Umbilical cord (tissue), 2 donors: ENCODE data around the gene CRYBB3. TPM values are rescaled to one million over a fixed set of nuclear protein-coding genes. Genes with fewer than 3 reads are reported as not detected.
"Not testable (repeated sequence)": the region's sequence is repeated elsewhere in the genome, so short reads cannot be mapped to it uniquely, and the experiment has no call there.

Experiments used
- DNase-seq: peaks from one replicate; pipeline ENCODE4 v3.0.0-alpha.2; 2015; ENCODE audit warnings: low spot score
- total RNA-seq: library from RNA; depleted of rRNA; stranded (reverse); fragments of >200 nt; gene quantifications from one replicate; pipeline ENCODE4 v1.2.3, GENCODE V29; 2014; ENCODE audit warnings: low replicate concordance; ENCODE audit not compliant: insufficient read depth

The CRYBB3 gene
- total RNA-seq, 1 donor from 2014 or later: not detected

DNA sequence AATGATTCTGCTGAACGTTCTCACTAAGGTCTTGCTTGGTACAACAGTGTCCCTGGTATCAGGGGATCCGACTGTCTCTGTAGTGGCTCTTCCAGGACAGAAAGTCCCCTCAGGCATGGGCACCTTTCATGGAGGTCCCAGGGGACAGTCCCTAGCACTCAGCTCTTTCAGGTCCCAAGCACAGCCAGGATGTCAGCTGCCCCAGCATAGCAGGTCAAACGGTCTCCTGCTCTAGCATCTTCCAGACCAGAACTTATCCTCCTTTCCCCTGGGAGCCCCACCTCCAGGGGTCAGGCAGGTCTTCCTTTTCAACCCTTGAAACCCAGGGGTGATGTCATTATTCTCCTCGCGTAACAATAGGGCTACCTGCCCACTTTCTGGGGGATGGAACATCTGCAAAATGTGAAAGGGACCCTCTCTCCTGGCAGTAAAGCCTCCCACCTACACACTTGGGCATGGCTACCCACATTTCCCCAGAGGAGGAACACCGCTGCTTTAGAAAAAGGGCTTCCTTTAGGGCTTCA is 24.7 kb upstream of the CRYBB3 start:
- no peak for DNase-seq

DNA sequence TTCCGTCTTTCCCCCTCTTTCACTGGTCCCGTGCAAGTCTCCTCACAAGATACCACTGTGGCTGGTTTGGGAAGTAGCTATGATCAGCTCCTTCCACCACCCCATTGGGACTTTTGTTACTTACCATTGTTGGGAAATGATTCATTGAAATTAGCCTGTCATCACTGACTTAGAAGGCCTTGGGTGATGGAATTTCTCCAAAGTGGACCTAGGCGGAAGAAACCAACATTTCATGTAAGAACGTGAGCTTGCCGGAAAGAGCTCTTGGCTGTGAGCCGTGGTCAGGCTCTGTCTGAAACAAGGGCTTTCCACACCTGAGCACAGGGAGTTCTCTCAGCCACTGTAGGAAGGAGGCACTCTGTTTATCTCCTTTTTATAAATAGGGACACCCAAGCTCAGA is 23.5 kb upstream of the CRYBB3 start:
- no peak for DNase-seq

DNA sequence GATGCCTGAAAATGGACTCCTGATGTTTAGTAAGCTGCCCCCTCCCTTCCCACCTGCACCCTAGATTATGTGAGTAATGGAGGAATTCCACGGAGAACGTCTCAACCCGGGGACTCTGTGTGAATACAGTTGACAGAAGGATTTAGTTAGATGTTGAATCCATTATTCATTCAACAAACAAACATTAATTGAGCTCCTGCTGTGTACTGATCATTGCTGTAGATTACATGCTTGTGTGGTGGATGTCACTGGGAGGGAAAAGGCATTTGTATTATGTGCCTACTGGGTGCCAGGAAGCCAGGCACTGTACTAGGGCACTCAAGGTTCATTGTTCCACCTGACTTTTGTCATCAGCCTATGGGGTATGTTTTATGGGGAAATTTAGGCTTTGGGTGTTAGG is 22.9 kb upstream of the CRYBB3 start:
- DNase-seq: no peak

DNA sequence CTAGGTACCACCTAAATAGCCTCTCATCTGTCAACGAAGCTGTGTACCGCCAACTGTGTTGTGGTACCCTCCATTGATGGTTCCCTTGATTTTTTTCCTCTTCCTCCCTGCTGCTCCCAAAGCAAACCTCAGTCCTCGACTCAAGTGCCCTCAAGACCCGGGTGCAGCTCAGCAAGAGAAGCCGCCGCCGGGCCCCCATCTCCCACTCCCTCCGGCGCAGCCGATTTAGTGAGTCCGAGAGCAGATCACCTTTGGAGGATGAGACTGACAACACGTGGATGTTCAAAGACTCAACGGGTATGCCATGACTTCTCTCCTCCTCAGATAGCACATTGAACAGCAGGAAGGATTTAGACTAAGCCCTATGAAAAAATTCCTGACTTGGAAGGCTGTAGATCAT is 22.4 kb upstream of the CRYBB3 start:
- no peak for DNase-seq

DNA sequence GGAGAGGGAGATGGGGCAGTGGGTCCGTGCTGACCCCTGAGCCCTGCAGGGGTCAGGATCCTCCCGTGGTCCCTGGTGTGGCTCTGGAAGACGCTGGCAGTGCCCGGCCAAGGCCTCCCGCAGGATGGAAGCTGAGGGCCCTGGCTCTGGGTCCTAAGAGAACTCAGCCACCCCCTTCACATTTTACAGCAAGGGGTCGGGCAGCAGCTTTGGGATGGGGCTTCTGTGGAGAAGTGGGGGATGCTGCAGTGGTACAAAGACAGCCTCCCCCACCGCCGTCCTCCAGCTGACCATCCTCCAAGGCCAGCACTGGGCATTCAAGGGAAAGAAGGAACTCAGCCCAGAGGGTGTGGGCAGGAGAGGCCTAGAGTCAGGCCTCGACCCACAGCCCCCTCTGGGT is 21.8 kb upstream of the CRYBB3 start:
- no peak for DNase-seq

DNA sequence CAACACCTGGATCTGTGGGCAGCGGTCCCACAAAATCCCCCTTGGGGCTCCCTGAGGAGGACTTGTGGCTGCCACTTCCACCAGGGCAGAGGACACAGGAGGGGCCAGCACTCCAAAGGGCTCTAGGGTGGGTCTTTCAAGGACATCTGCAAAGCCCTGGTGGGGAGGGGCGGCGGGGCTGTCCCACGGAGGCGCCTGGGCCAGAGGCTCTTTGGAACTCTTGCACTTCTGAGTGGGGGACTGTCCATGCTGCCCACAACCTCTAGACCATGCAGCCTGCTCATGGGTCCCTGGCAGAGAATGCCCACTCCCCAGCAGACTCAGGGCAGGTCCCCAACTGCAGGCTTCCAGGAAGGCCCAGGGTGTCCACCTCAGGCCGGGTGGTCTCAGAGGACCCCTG is 21.3 kb upstream of the CRYBB3 start:
- not testable (repeated sequence) for DNase-seq

DNA sequence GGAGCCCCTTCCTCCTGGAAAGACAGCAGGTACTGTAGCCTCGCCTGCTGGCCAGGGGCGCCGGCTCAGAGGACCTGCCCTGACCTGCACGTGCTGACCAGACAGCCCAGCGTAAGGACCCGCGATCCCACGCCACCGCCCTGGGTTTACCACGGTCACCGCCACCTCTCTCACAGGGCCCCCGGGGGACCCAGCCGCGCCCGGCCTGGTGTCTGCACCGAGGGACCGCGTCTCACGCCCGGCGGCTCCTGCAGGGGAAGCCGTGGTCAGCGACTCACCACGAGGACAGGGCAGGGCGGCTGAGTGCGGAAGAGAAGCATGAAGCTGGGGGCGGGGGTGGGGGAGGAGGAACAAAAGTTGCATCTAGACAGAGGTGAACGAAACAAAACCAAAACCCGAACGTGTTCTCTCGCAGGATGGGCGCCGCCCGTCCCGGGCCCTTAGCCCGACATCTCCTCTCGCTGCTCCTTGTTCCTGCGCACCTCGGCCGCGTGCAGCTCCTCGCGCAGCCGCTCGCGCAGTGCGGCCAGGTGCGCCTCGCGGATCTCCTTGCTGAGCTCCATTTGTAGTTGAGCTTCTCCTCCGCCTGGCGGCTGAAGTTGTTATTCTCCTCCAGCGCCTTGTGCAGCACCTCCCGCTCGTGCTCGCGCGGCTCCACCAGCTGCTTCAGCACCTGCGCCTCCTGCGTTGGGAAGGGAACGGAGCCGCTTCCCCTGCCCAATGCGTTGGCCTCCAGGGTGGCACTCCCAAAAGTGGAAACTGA is 20.6 kb upstream of the CRYBB3 start:
- not testable (repeated sequence) for DNase-seq

DNA sequence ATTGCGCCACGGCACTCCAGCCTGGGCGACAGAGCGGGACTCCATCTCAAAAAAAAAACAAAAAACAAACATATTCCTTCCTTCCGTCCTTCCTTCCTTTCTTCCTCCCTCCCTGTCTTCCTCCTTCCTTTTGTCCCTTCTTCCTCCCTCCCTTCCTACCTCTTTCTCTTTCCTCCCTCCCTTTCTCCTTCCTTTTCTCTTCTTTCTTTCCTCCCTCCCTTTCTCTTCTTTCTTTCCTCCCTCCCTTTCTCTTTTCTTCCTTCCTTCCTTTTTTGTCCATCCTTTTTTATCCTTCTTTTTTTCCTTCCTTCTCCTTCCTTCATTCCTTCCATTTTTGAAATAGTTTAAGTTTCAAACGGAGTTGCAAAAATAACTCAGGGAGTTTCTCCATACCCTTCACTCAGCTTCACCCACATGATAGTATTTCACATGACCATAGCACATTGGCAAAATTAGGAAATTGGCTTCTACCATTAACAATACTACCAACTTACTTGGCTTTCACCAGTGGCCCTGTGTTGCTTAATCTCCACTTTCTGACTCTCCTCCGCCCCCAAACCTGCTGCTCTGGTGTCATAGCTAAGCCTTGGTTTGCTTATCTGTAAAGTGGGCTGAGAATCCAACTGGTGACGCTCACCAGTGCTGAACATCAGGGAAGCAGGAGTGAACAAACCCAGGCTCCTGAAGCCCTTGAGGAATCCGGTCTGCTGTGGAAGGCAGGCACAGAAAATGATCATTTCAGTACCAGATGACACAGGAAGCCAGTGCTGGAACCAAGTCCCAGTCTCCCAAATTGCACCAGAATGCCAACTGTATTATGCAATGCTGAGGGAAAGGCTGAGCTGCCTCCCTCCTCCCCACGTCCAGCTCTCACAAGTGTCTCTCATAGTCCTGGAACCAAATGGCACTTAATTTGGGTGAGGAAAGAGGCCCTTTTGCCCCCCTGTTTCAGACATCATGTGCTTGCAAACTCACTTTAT is 17.2 kb upstream of the CRYBB3 start:
- no peak for DNase-seq

DNA sequence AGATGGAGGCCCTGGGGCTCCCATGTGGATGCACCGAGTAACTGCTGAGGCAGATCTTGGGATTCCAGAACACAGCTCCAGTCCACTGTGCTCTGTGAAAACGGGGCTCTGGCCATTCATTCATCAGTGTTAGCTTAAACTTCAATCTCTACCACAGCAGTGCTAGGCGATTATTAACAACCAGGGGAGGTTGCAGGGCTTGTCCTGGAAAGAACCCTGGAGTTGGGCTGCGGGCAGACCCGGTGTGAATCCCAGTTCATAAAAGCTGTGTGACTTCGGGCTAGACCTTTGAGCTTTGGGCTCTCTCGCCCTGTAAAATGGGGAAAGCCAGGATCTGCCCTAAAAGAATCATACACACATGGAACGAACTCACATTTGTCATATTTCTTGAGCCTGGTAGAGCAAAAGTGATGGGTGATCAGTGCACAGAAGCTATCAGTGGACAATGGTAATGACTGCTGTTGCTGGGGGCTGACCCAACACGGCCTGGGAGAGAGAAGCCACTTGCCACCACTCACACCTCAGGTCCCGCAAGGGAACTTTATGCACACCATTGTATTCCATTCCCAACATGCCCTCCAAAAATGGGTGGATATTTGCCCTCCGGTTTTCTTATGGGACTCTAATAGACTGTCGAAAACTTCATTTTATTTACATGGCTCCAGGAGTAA is 15.6 kb upstream of the CRYBB3 start:
- no peak for DNase-seq

DNA sequence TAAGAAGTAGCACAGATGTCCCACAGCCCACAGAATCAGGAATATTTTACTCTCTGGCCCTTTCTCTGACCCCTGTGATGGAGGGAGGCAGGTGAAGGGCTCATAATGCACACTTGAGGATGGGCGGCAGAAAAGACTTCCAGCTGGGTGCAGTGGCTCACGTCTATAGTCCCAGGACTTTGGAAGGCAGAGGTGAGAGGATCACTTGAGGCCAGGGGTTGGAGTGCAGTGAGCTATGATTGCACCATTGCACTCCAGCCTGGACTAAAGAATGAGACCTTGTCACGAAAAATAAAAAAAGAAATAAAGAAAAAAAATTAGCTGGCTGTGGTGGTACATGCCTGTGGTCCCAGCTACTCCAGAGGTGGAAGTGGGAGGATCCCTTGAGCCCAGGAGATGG is 13.5 kb upstream of the CRYBB3 start:
- no peak for DNase-seq

DNA sequence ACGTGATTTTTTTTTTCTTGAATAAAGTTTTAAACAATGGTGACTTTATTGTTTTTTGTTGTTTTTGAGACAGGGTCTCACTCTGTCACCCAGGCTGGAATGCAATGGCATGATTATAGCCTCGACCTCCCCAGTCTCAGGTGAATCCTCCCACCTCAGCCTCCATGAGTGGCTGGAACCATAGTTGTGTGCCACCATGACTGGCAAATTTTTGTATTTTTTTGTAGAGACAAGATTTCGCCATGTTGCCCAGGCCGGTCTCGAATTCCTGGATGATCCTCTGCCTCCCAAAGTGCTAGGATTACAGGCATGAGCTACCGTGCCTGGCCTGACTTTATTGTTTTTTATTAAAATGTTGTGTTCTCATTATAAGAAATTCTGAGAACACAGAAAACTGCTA is 12.2 kb upstream of the CRYBB3 start:
- no peak for DNase-seq

DNA sequence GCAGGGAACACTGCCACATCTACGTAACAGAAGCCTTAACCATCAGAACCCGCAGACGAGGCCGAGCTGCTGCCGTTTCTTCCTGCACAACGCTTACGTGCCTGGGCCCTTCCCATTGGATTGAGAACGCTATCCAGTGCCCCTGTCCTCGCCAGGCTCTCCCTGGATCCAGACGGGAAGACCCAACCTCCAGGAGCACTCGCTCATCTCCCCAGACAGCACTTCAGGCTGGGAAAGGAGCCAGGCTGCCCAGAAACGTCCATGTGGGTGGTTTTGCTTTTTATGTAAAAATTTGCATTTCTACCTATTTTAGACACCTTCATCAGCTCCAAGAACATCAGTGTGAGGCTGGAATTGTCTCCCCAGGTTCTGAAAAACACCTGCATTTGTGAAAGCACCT is 7.3 kb upstream of the CRYBB3 start:
- no peak for DNase-seq

DNA sequence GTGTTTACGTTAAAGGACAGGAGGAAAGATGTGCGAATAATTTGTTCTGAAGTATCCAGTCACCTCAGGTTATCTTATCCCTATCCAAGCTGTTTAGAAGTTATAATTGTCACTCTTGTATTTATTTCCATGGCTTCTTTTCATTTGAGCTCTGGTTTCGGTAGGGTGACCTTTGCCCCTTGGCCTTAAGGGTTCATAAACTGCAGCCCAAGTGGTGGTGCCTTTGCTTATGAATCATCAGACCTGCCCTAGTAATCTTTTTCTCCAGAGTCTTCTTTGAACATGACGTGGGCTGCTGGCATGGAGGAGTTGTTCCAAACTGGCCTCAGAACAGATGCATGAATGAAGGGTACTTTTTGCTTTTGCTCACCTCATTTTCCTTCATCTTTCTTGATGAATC is 6.5 kb upstream of the CRYBB3 start:
- DNase-seq: no peak

DNA sequence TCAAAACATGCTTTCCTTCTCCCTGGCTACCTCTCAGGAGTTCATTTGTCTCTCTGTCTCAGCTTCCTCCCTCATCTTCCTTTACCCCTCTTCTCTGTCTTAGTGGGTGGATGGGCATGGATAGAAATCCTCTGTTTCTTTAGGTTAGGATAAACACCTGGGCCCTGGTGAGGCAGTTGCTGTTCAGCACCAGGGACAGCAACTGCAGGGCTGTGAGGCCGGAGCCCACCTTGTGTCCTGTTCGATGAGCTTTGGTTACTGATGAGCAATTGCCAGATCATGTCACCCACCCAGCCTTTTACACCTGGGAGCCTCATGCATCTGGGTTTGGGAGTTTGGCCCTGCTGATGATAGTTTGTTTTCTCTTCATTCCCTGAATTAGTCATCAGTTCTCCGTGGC is 6.1 kb upstream of the CRYBB3 start:
- DNase-seq: no peak

DNA sequence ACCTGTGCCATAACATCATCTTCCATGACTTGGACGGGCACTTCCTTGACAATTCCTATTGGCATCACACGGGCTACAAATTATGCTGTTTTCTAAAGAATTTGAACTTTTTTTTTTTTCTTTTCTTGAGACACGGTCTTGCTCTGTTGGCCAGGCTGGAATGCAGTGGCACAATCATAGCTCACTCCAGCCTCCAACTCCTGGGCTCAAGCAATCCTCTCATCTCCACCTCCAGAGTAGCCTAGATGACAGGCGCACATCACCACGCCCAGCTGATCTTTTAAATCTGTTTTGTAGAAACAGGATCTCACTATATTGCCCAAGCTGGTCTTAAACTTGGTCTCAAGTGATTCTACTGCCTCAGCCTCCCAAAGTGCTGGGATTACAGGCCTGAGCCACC is 3.3 kb upstream of the CRYBB3 start:
- DNase-seq: no peak

DNA sequence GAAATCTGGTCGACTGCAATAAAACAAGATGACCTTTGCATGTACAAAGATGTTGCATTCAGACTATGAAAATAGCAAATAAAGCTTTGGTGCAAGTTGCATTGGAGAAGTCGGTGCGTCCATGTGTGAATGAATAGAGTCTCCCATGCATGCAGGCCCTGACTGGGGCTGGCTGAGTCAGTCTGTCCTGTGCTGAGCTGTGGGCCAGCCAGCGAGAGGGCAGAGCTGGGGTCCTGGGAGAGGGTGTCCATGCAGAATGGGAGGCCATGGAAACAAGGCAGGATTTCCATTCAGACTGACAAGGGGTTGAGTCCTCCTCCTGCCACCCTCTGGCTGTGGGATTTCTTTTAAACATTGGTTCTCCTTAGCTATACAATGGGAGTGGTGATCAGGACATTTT is 2.3 kb upstream of the CRYBB3 start:
- DNase-seq: no peak

DNA sequence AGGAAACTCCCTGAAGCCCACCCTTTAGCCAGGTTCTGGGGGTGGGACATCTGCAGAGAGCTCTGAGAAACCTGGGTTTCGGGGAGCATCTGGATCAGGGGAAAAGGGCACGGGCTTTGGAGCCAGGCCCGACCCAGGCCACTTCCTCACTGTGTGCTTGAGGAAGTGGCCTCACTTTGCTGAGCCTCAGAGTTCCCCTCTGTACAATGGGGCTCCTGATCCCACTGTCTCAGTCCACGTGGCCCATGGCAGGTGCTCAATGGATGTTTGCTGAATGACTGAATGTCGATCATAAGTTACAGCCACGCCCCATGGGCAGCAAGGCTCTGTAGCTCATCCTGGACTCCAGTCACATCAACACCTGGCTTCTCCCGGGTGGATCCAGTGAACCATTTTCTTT is 1.3 kb downstream of the CRYBB3 start:
- no peak for DNase-seq

DNA sequence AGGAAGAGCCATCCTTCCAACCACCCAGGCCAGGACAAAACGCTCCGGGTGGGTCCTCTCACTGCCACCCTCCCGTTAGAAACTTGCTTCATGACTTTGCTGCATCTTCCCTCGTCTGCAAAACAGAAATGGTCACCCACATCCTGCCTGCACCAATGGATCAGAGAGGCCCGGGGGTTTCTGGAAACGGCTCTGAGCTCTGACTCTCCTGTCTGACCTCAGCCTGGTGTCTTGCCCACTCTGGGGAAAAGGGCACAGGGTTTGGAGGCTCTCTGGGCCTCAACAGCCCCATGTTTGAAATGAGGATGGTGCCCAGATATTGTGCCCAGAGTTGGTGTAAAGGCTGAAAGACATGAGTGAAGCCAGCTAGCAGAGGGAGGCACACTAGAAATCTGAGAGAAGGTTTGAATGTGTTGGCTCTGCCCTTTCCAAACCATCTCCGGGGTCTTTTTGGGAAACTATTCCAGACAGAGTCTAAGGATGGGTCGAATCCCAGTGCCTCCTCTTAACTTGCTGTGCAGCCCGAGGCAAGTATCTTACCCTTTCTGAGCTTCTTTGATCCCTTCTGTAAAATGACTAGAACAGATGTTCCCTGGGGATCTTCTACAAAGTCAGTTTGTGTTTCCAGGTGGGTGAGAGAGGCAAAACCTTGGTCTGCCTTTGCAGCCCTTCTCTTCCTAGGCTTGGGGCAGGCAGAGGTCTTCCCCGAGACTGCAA is 2.1 kb downstream of the CRYBB3 start:
- DNase-seq: no peak

DNA sequence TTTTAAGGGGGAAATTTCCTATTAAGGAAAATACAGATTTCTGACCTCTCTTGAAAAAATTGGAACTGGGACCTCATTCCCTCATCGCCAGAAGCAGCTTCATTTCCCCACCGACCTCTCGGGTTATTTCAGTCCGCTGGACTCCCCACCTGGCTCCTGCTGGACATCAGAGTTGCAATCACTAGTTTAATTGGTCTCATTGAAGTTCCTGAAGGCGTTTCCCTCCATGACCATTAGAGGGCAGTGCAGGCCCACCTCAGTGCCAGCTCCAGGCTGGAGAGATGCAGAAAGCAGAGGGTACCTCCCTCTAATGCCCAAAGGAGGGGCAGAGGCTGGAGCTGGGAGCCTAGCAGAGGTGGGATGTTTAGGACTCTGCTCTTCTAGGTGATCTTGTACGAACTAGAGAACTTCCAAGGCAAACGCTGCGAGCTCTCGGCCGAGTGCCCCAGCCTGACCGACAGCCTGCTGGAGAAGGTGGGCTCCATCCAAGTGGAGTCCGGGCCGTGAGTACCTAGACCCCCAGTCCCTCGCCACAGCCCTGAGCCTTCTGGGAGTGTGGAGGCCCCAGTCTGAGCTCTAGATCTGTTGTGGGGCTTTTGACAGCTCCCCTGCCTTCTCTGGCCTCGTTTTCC is 2.7 kb downstream of the CRYBB3 start:
- DNase-seq: peak; percentile 58

DNA sequence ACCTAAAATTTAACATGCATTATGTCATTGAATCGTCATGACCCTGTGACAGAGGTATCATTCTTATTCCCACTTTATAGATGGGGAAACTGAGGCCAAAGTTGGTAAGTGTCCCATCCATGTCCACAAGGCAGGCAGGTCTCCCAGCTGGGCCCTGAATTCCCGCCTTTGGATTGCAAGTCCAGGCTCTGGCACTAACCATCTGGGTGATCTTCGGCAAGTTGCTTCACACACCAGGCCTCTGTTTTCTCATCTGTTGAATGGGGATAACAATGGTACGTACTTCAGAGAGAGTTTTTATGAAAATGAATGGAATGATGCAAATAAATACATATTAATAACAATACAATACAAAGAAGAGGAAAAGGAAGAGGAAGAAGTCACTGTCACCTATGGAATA is 3.4 kb downstream of the CRYBB3 start:
- DNase-seq: no peak

DNA sequence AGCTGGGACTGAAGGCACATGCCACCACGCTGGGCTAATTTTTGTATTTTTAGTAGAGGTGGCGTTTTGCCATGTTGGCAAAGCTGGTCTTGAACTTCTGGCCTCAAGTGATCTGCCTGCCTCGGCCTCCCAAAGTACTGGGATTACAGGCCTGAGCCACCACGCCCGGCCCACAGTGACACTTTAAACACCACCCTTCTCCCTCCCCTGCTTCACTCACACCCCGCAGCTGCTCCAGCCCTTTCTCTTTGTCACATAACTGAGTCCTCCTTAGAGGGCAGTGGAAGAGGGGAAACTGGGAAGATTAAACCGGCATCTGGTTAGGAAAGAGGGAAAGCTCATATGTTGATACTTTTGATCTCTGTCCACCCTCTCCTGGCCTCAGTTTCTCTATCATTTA is 4.9 kb downstream of the CRYBB3 start:
- DNase-seq: not testable (repeated sequence)
